Activated naive CD8-positive, alpha-beta T cell treated with anti-CD3 and anti-CD28 coated beads, Interleukin-2, amount 10 ng/mL, durations not matched to agents 7 days and 5 days (primary cell): ENCODE results near the gene SNAP25. TPM values are rescaled to one million over a fixed set of nuclear protein-coding genes. Genes with fewer than 3 reads are reported as not detected.

Source experiments
- ATAC-seq: fragments of 150-1000 bp; cut with Tn5 transposase; one replicate; pipeline ENCODE4 v1.10.0; 2021; ENCODE audit warnings: low read depth, moderate library complexity
- POLR2A ChIA-PET: fragments of 350-600 bp; sonication (Branson Sonifier 250); formaldehyde crosslinking; loops from one replicate; lab custom pipeline; 2021; ENCODE audit warnings: antibody characterized with exemption; lab: Charles Lee
- DNase-seq: peaks from one replicate; pipeline ENCODE4 v3.0.0; 2021
- H3K27ac Mint-ChIP-seq: one replicate; pipeline ENCODE4 v1.8.0; 2022; ENCODE audit warnings: mild to moderate bottlenecking, mixed read lengths
- H3K27me3 Mint-ChIP-seq: one replicate; pipeline ENCODE4 v1.8.0; 2022; ENCODE audit warnings: mild to moderate bottlenecking, moderate library complexity, mixed read lengths
- H3K36me3 Mint-ChIP-seq: one replicate; pipeline ENCODE4 v1.8.0; 2021; ENCODE audit warnings: mild to moderate bottlenecking, mixed read lengths
- H3K4me1 Mint-ChIP-seq: one replicate; pipeline ENCODE4 v1.8.0; 2021; ENCODE audit warnings: mixed read lengths
- H3K4me3 Mint-ChIP-seq: one replicate; pipeline ENCODE4 v1.8.0; 2022; ENCODE audit warnings: mild to moderate bottlenecking, moderate library complexity, mixed read lengths
- H3K9me3 Mint-ChIP-seq: one replicate; pipeline ENCODE4 v1.8.0; 2021; ENCODE audit warnings: mixed read lengths
- total RNA-seq, 2 experiments: library from RNA; stranded (reverse); gene quantifications; one replicate each; pipeline ENCODE4 v1.2.3, GENCODE V29; 2021

SNAP25 gene
- total RNA-seq, 2 experiments from 2014 or later = not detected

DNA sequence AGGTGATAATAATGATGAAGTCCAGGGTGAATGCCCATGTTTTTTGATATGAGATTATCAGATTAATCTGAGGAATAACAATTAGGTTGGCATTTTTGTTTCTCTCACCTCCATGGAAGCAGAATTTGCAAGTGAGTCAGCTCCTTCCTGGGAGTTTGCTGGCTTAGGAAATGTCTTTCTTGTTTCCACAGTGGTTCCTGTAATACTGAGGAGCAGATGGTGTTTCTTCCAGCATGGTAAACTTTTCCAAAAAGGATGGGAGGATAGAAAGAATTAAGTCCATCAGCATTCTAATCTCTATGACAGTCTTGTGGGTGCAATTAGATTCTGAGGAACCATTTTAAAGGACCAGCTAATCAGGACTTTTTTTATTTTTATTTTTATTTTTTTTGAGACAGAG lies 40.5 kb downstream of the SNAP25 start:
- ATAC-seq (no peak), DNase-seq (no peak)
- H3K36me3 Mint-ChIP-seq = no peaks in the 10 kb centered on the region
- no peaks in the 10 kb centered on the region for H3K9me3 Mint-ChIP-seq
- H3K4me1 Mint-ChIP-seq = no peaks in the 10 kb centered on the region
- POLR2A ChIA-PET = no interaction called here
- no peak overlapping the region for H3K27ac Mint-ChIP-seq
- no peak overlapping the region for H3K4me3 Mint-ChIP-seq
- H3K27me3 Mint-ChIP-seq = peaks cover 3% of the 10 kb centered on the region

DNA sequence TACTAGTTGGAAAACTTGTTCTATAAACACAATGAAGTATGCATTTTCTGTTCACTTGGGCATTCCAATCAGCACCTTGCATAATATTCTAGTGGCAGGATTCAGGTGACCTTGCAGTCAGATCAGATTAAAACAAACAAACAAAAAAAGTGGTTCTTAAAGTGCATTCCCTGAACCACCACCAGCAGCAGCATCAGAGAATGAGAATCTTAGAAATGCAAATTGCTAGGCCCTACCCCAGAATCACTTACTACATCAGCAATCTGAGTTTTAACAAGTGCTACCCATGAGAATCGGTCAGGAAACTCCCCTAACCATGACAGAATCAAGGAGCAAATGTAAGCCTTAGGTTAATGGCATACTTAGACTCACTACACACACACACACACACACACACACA lies 41.7 kb downstream of the SNAP25 start:
- no peak for DNase-seq
- no peak for ATAC-seq
- Mint-ChIP-seq H3K9me3 (no peaks in the 10 kb centered on the region), H3K4me1 (no peaks in the 10 kb centered on the region), H3K4me3 (no peak overlapping the region), H3K27me3 (peaks cover 3% of the 10 kb centered on the region), H3K36me3 (no peaks in the 10 kb centered on the region), H3K27ac (no peak overlapping the region)
- POLR2A ChIA-PET = no interaction called here

DNA sequence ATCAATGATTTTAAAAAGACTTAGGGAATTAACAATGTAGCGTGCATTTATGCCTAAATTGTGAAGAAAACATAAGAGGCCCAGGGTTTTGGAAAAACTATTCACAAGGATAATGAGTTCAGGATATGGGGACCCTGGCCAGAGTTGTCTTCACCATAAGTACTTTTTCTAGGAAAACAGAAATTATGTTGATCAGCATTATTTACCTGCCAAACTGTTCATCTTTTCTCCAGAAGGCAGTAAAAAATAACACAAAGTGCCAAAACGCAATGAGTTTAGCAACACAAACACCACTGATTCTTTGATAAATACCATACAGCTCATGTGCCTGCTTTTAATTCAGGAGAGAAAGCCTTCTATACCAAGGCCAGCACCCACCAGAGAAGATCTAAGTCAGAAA lies 43.1 kb downstream of the SNAP25 start:
- ATAC-seq (no peak), DNase-seq (no peak)
- Mint-ChIP-seq H3K4me1 (no peaks in the 10 kb centered on the region), H3K27me3 (peaks cover 3% of the 10 kb centered on the region), H3K27ac (no peak overlapping the region), H3K9me3 (no peaks in the 10 kb centered on the region), H3K4me3 (no peak overlapping the region), H3K36me3 (no peaks in the 10 kb centered on the region)
- POLR2A ChIA-PET = no interaction called here

DNA sequence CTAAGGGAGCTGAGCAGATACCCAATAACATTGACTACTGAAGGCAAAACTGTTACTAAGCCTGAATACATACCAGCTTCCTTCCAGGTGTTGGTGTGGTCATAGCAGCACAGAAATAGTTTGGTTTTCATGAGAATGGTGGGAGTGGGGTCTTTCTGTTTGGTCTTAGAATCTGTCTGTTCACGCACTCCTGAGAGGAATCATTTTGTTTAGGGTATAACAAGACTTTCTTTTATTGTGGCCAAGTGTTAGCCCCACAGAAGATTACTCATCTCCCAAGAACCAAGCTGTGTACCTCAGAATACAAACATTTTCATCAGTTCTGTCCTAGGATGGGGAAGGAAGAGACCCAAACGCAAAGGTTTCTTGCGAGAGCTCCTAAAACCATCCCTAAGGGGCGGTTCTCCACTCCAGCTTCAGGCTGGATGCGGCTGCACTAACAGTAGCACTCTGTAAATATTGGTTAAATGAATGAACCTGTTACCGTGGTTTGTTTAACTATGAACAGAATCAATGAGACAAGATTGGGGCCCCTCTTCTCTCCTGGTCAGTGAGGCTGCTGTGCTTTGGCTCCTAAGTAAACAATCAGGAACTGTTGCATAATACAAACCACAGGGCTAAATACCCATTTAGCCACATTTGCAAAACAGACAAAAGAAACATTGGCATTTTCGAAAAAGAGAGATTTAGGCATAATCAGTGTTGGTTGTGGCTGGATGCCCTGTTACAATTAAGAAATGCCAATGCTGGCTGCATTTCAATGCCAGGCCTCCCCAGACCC lies 44.9 kb downstream of the SNAP25 start:
- H3K4me1 Mint-ChIP-seq = no peaks in the 10 kb centered on the region
- ATAC-seq (no peak), DNase-seq (no peak)
- H3K27me3 Mint-ChIP-seq = peaks cover 3% of the 10 kb centered on the region
- no peak overlapping the region for H3K4me3 Mint-ChIP-seq
- H3K27ac Mint-ChIP-seq = no peak overlapping the region
- POLR2A ChIA-PET = no interaction called here
- no peaks in the 10 kb centered on the region for H3K9me3 Mint-ChIP-seq
- no peaks in the 10 kb centered on the region for H3K36me3 Mint-ChIP-seq

DNA sequence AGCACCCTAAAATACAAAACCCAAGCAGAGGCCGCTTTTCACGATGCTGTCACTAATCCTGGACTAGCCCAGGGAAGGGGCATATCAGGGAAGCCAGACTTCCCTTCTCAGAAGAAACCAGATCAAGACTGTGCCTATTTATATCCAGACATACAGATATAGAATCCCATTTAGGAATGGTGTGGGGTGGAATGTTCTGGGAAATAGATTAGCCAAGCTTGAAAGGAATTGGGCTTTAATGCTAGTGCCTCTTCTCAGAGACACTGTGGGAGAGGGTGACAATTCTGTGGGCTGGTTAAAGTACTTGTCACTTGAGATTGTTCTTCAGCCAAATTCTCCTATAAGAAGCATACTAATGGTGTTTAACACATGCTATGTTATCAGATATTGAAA lies 45.5 kb downstream of the SNAP25 start:
- ATAC-seq (no peak), DNase-seq (no peak)
- no peaks in the 10 kb centered on the region for H3K9me3 Mint-ChIP-seq
- no peak overlapping the region for H3K27ac Mint-ChIP-seq
- peaks cover 3% of the 10 kb centered on the region for H3K27me3 Mint-ChIP-seq
- POLR2A ChIA-PET = no interaction called here
- no peak overlapping the region for H3K4me3 Mint-ChIP-seq
- no peaks in the 10 kb centered on the region for H3K36me3 Mint-ChIP-seq
- no peaks in the 10 kb centered on the region for H3K4me1 Mint-ChIP-seq

DNA sequence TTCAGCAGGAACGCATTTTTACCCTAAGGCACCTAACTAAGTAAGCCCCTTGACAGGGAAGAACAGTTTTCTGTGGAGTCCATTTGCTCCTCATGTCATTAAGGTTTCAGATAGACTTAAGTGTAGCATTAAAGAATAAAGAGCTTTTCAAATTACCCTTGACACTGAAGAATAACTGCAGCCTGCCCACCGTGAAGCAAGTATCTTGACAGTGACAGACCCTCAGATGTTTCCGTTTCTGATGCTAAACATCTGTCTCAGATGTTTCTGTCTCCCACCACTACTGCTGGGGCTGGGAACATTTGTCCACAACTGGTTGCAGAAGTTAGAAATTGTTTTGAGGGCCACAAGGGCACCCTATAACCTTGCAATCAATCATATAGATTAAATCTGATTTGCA lies 50.0 kb downstream of the SNAP25 start:
- no peaks in the 10 kb centered on the region for H3K36me3 Mint-ChIP-seq
- no peaks in the 10 kb centered on the region for H3K27me3 Mint-ChIP-seq
- POLR2A ChIA-PET = no interaction called here
- DNase-seq = no peak
- H3K4me3 Mint-ChIP-seq = no peak overlapping the region
- ATAC-seq = no peak
- no peaks in the 10 kb centered on the region for H3K9me3 Mint-ChIP-seq
- no peak overlapping the region for H3K27ac Mint-ChIP-seq
- no peaks in the 10 kb centered on the region for H3K4me1 Mint-ChIP-seq

DNA sequence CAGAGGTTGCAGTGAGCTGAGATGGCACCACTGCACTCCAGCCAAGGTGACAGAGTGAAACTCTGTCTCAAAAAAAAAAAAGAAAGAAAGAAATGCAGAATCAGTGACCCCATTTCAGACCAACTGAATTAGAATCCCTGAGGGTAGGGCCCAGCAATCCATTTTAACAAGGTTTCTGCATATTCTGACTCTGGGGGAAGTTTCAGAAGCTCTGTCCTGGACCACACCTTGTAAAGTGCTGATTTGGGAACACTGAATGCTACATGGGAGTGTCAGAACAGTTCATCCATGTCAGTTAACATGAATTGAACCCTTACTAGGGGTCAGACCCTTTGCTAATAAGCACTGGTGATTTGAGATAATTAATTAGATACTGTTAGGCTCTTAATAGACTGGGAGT lies 52.0 kb downstream of the SNAP25 start:
- Mint-ChIP-seq H3K36me3 (no peaks in the 10 kb centered on the region), H3K9me3 (no peaks in the 10 kb centered on the region)

DNA sequence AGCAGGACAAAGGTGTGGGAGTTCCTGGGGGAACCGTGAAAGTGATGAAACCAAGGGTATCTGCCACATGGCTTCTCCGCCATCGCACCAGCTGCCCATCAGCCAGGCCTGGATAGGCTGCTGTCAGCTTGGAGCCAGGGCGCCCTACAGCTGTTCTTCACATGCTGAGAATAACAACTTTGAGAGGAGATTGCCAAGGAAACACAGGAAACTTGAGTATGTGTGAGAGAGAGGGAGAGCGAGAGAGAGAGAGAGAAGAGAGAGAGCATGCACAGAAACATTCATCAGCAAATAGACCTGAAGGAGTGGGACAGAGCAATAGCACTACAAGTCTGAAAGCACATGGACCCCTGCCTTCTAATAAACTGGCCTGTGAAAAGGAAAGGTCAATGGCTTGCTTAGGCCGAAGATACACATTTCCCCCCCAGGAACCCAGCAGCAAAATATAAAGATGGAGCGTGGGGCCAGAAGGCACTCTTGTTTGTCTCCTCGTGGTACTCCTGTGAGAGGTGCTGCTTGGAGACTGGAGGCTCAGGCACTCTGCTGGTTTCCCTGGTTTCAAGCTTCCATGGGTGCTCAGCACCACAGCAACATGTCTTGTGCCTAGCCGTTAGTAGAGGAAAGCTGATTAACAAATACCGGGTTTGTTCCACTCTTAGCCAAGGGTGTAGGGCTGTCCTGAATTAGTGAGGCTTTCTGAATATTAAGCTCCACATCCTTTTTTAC lies 53.0 kb downstream of the SNAP25 start:
- ATAC-seq = no peak
- POLR2A ChIA-PET = no interaction called here
- Mint-ChIP-seq H3K4me3 (no peak overlapping the region), H3K27me3 (no peaks in the 10 kb centered on the region), H3K36me3 (no peaks in the 10 kb centered on the region), H3K9me3 (no peaks in the 10 kb centered on the region), H3K4me1 (no peaks in the 10 kb centered on the region), H3K27ac (no peak overlapping the region)
- no peak for DNase-seq

More for the DNA sequence above, 52.0 kb downstream of the SNAP25 start:
- no peaks in the 10 kb centered on the region for H3K4me1 Mint-ChIP-seq
- POLR2A ChIA-PET = no interaction called here
- H3K27me3 Mint-ChIP-seq = no peaks in the 10 kb centered on the region
- DNase-seq (no peak), ATAC-seq (no peak)
- no peak overlapping the region for H3K27ac Mint-ChIP-seq
- no peak overlapping the region for H3K4me3 Mint-ChIP-seq

DNA sequence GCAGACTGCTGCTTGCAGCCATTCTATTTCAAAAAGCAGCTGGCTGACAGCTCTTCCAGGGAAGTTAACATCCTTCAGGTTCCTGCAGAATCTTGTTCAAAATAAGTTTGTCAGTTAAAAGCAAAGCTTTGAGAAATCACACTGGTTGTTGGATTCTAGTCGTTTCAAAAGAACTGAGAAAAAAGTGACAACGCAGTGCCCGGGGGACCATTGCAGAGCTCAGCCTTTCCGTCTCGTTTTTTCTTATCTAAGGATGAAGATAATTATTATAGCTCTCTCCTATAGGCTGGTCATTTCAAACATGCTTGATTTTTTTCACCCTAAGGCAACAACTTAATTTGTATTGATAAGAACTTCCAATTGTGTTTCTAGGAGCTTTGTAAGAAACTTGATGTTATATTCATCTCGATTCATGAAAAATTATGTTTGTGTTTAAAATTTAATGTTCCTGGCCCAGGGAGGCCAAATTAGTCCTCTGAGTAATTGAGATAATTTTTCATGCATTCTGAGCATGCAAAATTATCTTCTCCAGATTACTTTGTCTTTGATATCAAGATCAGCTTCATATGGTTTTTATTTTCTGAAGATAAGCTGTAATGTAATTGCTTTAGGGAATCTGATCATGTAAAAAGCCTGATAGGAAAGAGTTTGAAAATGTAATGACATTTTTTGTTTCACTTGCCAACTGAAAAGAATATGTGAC lies 58.4 kb downstream of the SNAP25 start:
- Mint-ChIP-seq H3K27ac (no peak overlapping the region), H3K27me3 (peaks cover 4% of the 10 kb centered on the region), H3K36me3 (no peaks in the 10 kb centered on the region), H3K4me3 (no peak overlapping the region), H3K9me3 (no peaks in the 10 kb centered on the region), H3K4me1 (no peaks in the 10 kb centered on the region)
- DNase-seq = no peak
- ATAC-seq = no peak
- POLR2A ChIA-PET = no interaction called here

DNA sequence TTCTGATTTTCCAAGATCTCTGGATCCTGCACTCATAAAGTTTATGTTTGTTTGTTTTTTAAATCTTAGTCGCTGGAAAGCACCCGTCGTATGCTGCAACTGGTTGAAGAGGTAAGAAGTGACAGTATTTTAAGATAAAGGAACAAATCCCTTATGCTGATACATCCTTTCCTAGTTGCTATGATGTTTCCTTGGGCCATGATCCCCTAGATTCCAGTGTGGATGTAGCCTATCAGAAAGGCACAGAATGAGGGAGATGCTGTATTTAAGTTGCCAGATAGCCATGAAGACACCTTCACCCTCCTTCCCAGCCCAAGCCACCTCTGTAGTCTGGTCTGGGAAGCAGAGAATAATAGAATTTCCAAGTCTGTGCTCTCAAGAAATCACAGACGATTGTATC lies 59.0 kb downstream of the SNAP25 start:
- Mint-ChIP-seq H3K27me3 (peaks cover 4% of the 10 kb centered on the region), H3K9me3 (no peaks in the 10 kb centered on the region), H3K27ac (no peak overlapping the region), H3K36me3 (no peaks in the 10 kb centered on the region), H3K4me3 (no peak overlapping the region), H3K4me1 (no peaks in the 10 kb centered on the region)
- DNase-seq (no peak), ATAC-seq (no peak)
- POLR2A ChIA-PET = no interaction called here

DNA sequence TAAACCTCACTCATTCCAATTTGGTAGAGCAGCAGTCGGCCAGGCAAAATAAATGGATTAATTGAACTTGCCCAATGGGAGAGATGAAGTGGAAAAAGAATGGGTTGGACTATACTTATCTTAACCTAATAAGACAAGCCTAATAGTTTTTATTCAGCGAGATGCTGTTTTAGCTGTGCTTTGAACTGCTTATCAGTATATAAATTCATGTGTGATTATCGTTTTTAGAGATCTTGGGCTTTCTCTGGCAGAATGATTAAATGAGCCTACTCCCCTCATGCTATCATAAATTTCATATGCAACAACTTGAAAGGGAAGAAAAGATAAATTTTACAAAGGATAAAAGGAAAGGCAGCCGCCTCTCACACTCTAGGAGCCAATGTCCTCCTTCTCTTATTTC lies 59.8 kb downstream of the SNAP25 start:
- POLR2A ChIA-PET = no interaction called here
- H3K4me3 Mint-ChIP-seq = no peak overlapping the region
- H3K36me3 Mint-ChIP-seq = no peaks in the 10 kb centered on the region
- no peak for ATAC-seq
- H3K27ac Mint-ChIP-seq = no peak overlapping the region
- H3K27me3 Mint-ChIP-seq = peaks cover 4% of the 10 kb centered on the region
- H3K4me1 Mint-ChIP-seq = no peaks in the 10 kb centered on the region
- no peak for DNase-seq
- no peaks in the 10 kb centered on the region for H3K9me3 Mint-ChIP-seq

DNA sequence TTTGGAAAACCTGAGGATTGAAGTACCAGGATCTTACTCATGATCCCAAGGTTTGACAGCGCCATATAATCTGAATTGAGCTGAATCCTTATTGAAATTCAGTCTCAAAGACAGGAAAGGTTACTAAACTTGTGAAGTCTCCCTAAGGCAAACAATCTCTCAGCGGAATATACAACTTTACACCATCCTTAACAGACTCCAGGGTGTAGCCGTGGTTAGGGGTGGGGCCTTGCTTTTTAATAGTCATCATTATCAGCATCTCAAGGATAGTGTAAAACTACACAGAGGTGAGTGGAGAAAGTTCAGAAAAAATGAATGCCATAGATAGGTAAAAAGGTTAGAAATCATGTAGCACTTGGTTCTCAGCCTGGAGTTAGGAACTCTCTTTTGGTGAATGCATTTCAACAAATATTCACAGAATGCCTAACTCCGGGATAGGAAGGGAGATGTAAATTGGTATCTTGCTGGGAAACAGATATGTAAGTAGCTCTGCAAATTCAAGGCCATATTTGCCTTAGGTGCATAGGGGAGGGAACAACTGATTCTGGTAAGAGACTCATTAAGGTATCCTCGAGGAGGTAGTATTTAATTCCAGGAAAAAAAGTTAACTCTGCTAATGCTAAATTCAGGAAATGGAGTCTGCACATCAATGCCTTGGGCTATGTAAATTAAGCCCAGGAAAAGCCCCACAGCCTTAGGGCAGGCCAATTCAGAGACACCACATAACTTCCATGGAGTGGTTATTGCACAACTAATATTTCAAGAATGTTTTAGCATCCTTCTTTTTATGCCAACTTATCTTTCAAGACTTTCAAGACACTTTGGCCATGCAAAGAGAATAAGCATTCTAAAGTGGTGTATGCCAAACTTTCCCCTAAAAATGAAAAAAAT lies 61.6 kb downstream of the SNAP25 start:
- no peaks in the 10 kb centered on the region for H3K4me1 Mint-ChIP-seq
- H3K27ac Mint-ChIP-seq = no peak overlapping the region
- POLR2A ChIA-PET = no interaction called here
- H3K4me3 Mint-ChIP-seq = no peak overlapping the region
- H3K27me3 Mint-ChIP-seq = peaks cover 4% of the 10 kb centered on the region
- no peaks in the 10 kb centered on the region for H3K9me3 Mint-ChIP-seq
- ATAC-seq (no peak), DNase-seq (no peak)
- no peaks in the 10 kb centered on the region for H3K36me3 Mint-ChIP-seq

DNA sequence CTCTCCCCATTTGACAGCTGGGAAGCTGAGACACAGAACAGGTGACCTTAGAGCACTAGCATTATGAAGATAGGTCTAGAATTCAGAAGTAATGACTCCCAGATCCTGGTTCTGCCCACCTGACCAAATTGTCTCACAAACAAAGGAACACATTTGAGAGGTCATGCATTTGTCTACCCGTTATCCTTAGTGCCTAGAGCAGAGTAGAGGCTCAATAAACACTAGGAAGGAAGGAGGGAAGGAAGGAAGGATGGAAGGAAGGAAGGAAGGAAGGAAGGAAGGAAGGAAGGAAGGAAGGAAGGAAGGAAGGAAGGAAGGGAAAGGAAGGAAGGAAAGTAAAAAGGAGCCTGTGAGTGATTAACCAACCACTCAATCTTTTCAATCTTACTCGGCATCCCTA lies 63.3 kb downstream of the SNAP25 start:
- ATAC-seq = no peak
- POLR2A ChIA-PET = no interaction called here
- Mint-ChIP-seq H3K4me3 (no peak overlapping the region), H3K9me3 (no peaks in the 10 kb centered on the region), H3K4me1 (no peaks in the 10 kb centered on the region), H3K27ac (no peak overlapping the region), H3K27me3 (peaks cover 7% of the 10 kb centered on the region), H3K36me3 (no peaks in the 10 kb centered on the region)
- no peak for DNase-seq
